ENCODE measurements around the gene FRAS1.

GRCh38 chr4:78527555-78527954 lies 470.4 kb downstream of the FRAS1 start:
- TF ChIP-seq EZH2 (IDR thresholded peaks at IDR 0.05; ENCODE audit: insufficient read depth, low read length), result no peak
- TF ChIP-seq CTCF (IDR thresholded peaks at IDR 0.05; ENCODE audit: insufficient read depth, low read depth, low read length), result no peak
